GM12878 (cell line): Measurements from ENCODE around the gene ZNF75A. TPM values are rescaled to one million over a fixed set of nuclear protein-coding genes. Genes with fewer than 3 reads are reported as not detected.

Source experiments
- ATAC-seq: fragments of 200-7000 bp; cut with Tn5 transposase; 3 replicates; pipeline ENCODE4 v1.9.1; 2020; ENCODE audit warnings: mild to moderate bottlenecking, moderate library complexity
- BruUV-seq: library from RNA; stranded (reverse); fragments of 400-500 nt; replicated peaks from 2 replicates; lab custom pipeline; 2021; lab: Mats Ljungman, UMichigan
- CTCF ChIA-PET: fragments of 300-600 bp; sonication (Branson Sonifier 250); formaldehyde crosslinking; extraction: SDS; loops from one replicate; lab custom pipeline; 2021; ENCODE audit warnings: inconsistent platforms; lab: Yijun Ruan, JAX
- POLR2A ChIA-PET: fragments of 350-600 bp; formaldehyde crosslinking; extraction: SDS; loops from one replicate; lab custom pipeline; 2021; ENCODE audit warnings: inconsistent platforms; lab: Charles Lee
- RAD21 ChIA-PET: fragments of 300-600 bp; sonication (Branson Sonifier 250); formaldehyde crosslinking; loops from one replicate; lab custom pipeline; 2023; ENCODE audit warnings: antibody characterized with exemption; ENCODE audit not compliant: unreplicated experiment; lab: Charles Lee
- SMC1A ChIA-PET: fragments of 300-600 bp; sonication (Branson Sonifier 250); formaldehyde crosslinking; loops from one replicate; lab custom pipeline; 2023; ENCODE audit not compliant: unreplicated experiment, uncharacterized antibody; lab: Charles Lee
- DNase-seq: peaks from one replicate; pipeline ENCODE4 v3.0.0-alpha.2; 2011; ENCODE audit warnings: low read depth, low spot score
- FAIRE-seq: peaks from 3 replicates; lab custom pipeline; 2011; peaks lifted over from hg19 to GRCh38; lab: Jason Lieb, UNC
- H2AFZ ChIP-seq: 2 replicates; pipeline ENCODE4 v1.6.0; 2011; ENCODE audit warnings: low read depth, low read length, control low read depth; ENCODE audit not compliant: control insufficient read depth
- H3K27ac ChIP-seq: 2 replicates; pipeline ENCODE4 v1.5.1; 2011; ENCODE audit warnings: control low read depth; ENCODE audit not compliant: control insufficient read depth, insufficient read depth
- H3K27me3 ChIP-seq, 2 experiments: replicated peaks in 1 of 2; 2 replicates each; pipeline versions ENCODE4 v1.6.0 to v1.6.1; 2011; ENCODE audit warnings: low read length in 1 of 2; ENCODE audit not compliant: control insufficient read depth in 2 of 2, insufficient read depth in 2 of 2
- H3K36me3 ChIP-seq, 2 experiments: 2 replicates each; pipeline ENCODE4 v1.5.1; 2011; ENCODE audit warnings: low read length in 1 of 2; ENCODE audit not compliant: control insufficient read depth in 2 of 2, insufficient read depth in 2 of 2
- H3K4me1 ChIP-seq: 2 replicates; pipeline ENCODE4 v1.6.1; 2011; ENCODE audit warnings: mild to moderate bottlenecking, low read length, moderate library complexity, mixed read lengths; ENCODE audit not compliant: control insufficient read depth, insufficient read depth
- H3K4me2 ChIP-seq: 2 replicates; pipeline ENCODE4 v1.6.0; 2011; ENCODE audit warnings: control low read depth; ENCODE audit not compliant: control insufficient read depth, insufficient read depth
- H3K4me3 ChIP-seq: fragments of 200-600 bp; sonication (generic); 2 replicates; pipeline ENCODE4 v1.5.1; 2016
- H3K79me2 ChIP-seq: 2 replicates; pipeline ENCODE4 v1.6.0; 2011; ENCODE audit warnings: low read length; ENCODE audit not compliant: control insufficient read depth, insufficient read depth
- H3K9ac ChIP-seq: 2 replicates; pipeline ENCODE4 v1.8.0; 2011; ENCODE audit warnings: low read length, control low read depth, mixed read lengths; ENCODE audit not compliant: control insufficient read depth, insufficient read depth
- H3K9me3 ChIP-seq: replicated peaks from 3 replicates; pipeline ENCODE4 v1.5.1; 2011; ENCODE audit warnings: mild to moderate bottlenecking, low read length; ENCODE audit not compliant: control insufficient read depth, insufficient read depth
- H4K20me1 ChIP-seq: 2 replicates; pipeline ENCODE4 v1.6.0; 2011; ENCODE audit not compliant: control insufficient read depth, insufficient read depth
- ASH2L ChIP-seq: fragments of 300-600, 200-600 bp; sonication (generic); IDR thresholded peaks from 2 replicates; pipeline ENCODE4 v1.6.1; 2017; ENCODE audit warnings: low read depth, mild to moderate bottlenecking, borderline replicate concordance
- ATF7 ChIP-seq: fragments of 450-650 bp; IDR thresholded peaks from 2 replicates; pipeline ENCODE4 v1.6.1; 2016; ENCODE audit warnings: low read depth, mild to moderate bottlenecking
- BACH1 ChIP-seq: fragments of 450-650 bp; IDR thresholded peaks from 2 replicates; pipeline ENCODE4 v1.6.1; 2017; ENCODE audit warnings: mild to moderate bottlenecking, borderline replicate concordance
- EGR1 ChIP-seq, 2 experiments: IDR thresholded peaks; 1 replicate in 1 of 2; 2 replicates in 1 of 2; pipeline ENCODE4 v1.6.1; 2011 to 2012; ENCODE audit warnings: low read depth in 2 of 2, low read length in 2 of 2, borderline replicate concordance in 1 of 2, mild to moderate bottlenecking in 1 of 2, moderate library complexity in 1 of 2
- IKZF1 ChIP-seq: fragments of 450-650 bp; conservative IDR thresholded peaks from 2 replicates; pipeline ENCODE4 v1.6.1; 2017; ENCODE audit warnings: antibody characterized with exemption, mild to moderate bottlenecking
- IKZF2 ChIP-seq, 2 experiments: fragments of 450-650 bp; IDR thresholded peaks; 2 replicates each; pipeline ENCODE4 v1.6.1; 2017; ENCODE audit warnings: mild to moderate bottlenecking in 2 of 2, moderate library complexity in 2 of 2
- IRF4 ChIP-seq: IDR thresholded peaks from 2 replicates; pipeline ENCODE4 v1.6.1; 2011; ENCODE audit warnings: low read depth, low read length
- MTA2 ChIP-seq: fragments of 450-650 bp; IDR thresholded peaks from 2 replicates; pipeline ENCODE4 v1.6.1; 2016; ENCODE audit warnings: low read depth, mild to moderate bottlenecking, moderate library complexity
- MXI1 ChIP-seq: fragments of 150-350 bp; IDR thresholded peaks from 2 replicates; pipeline ENCODE4 v1.6.1; 2011; ENCODE audit warnings: low read depth, mild to moderate bottlenecking, inconsistent platforms, low read length, improper control_type of control experiment
- NBN ChIP-seq: fragments of 450-650 bp; IDR thresholded peaks from 2 replicates; pipeline ENCODE4 v1.6.1; 2016
- NR2C2 ChIP-seq: IDR thresholded peaks from 2 replicates; pipeline ENCODE4 v1.6.1; 2011; ENCODE audit warnings: borderline replicate concordance, low read depth; ENCODE audit not compliant: control insufficient read depth, insufficient read length
- NR2F1 ChIP-seq: fragments of 450-650 bp; conservative IDR thresholded peaks from 2 replicates; pipeline ENCODE4 v1.6.1; 2017; ENCODE audit warnings: mild to moderate bottlenecking
- RB1 ChIP-seq: fragments of 450-650 bp; formaldehyde crosslinking; IDR thresholded peaks from 2 replicates; pipeline ENCODE4 v1.6.1; 2017; ENCODE audit warnings: mild to moderate bottlenecking, borderline replicate concordance
- SKIL ChIP-seq: fragments of 450-650 bp; IDR thresholded peaks from 2 replicates; pipeline ENCODE4 v1.6.1; 2017; ENCODE audit warnings: mild to moderate bottlenecking, low read depth, inconsistent platforms; ENCODE audit not compliant: poor library complexity, severe bottlenecking
- SP1 ChIP-seq: IDR thresholded peaks from one replicate; pipeline ENCODE4 v1.6.1; 2011; ENCODE audit warnings: low read depth, low read length
- TBL1XR1 ChIP-seq: IDR thresholded peaks from 2 replicates; pipeline ENCODE4 v1.6.1; 2012; ENCODE audit warnings: low read depth, low read length, improper control_type of control experiment
- ZNF207 ChIP-seq: fragments of 450-650 bp; IDR thresholded peaks from 2 replicates; pipeline ENCODE4 v1.6.1; 2014; ENCODE audit warnings: antibody characterized with exemption, mild to moderate bottlenecking, borderline replicate concordance
- WGBS: methylation state at CpG from one replicate; pipeline ENCODE4 v1.1.6; 2016; ENCODE audit warnings: low lambda C conversion rate; ENCODE audit not compliant: insufficient replicate concordance, insufficient coverage; ENCODE audit errors: missing lambda C conversion rate; 5-methylcytosine and 5-hydroxymethylcytosine counted together
- in situ Hi-C: fragments of 300-500 bp; cut with MboI; formaldehyde crosslinking; loops from 9 replicates; pipeline ENCODE4 v1.14.3; 2018; ENCODE audit warnings: mixed read lengths
- intact Hi-C: fragments of 100-400 bp; cut with micrococcal nuclease; formaldehyde crosslinking; loops from one replicate; pipeline ENCODE4 v1.14.2; 2022; ENCODE audit not compliant: unreplicated experiment
- polyA plus RNA-seq, 11 experiments: library from polyadenylated mRNA; depleted of rRNA in 4 of 11; unstranded in 6 of 11; stranded (reverse) in 5 of 11; fragments of >200 nt; fragmentation: Nextera tagmentation in 4 of 11; fragmentation: Illumina TruSeq in 1 of 11; extraction: Ambion mirVana in 4 of 11; extraction: Trizol in 1 of 11; gene quantifications; 1 replicate in 1 of 11; 2 replicates in 10 of 11; pipeline versions ENCODE4 v1.2.1 to v1.2.3, GENCODE V29; 2011 to 2016; ENCODE audit warnings: inconsistent platforms in 2 of 11, missing spikeins in 2 of 11, low read depth in 1 of 11
- total RNA-seq, 4 experiments: library from RNA; depleted of rRNA in 3 of 4; stranded (reverse); fragments of >200 nt in 3 of 4; fragmentation: Illumina TruSeq in 1 of 4; extraction: Trizol in 1 of 4; gene quantifications; 2 replicates each; pipeline versions ENCODE4 v1.2.1 to v1.2.3, GENCODE V29; 2013 to 2021

The ZNF75A gene
- total and polyA plus RNA-seq, 10 of the 15 experiments (the other 5 are each of a cell fraction or from before 2014, with no cell fraction given) = 7.4 to 21.2 (median 16.1) TPM

- CTCF ChIA-PET = no interaction called here
- TF ChIP-seq MTA2 (peak; percentile 90), BACH1 (no peak), IKZF1 (0 out of 2 replicates have a peak, but pooled peaks have one; percentile 18), IKZF2 (IDR thresholded peaks at IDR 0.05) (peak in 1 of 2 experiments; percentile 20; a peak in 1 of 4 replicates), NR2F1 (peak; percentile 64), NR2C2 (no peak)
Observed at GRCh38 chr16:3327514-3327913, 22.2 kb downstream of the ZNF75A start.

GRCh38 chr16:3328104-3328503 is 22.8 kb downstream of the ZNF75A start:
- H2AFZ ChIP-seq = no peak overlapping the region
- POLR2A ChIA-PET = no interaction called here
- no peak for TF ChIP-seq ZNF207
- no peak for TF ChIP-seq EGR1 (IDR thresholded peaks at IDR 0.05; ENCODE audit: borderline replicate concordance in 1 of 2, low read depth in 2 of 2, low read length in 2 of 2)
- no peak for TF ChIP-seq SP1
- TF ChIP-seq TBL1XR1 = no peak
- no peak for TF ChIP-seq NBN
- TF ChIP-seq RB1 = no peak
- TF ChIP-seq ASH2L = no peak
- TF ChIP-seq SKIL = no peak
- no peak for TF ChIP-seq ATF7
- TF ChIP-seq IRF4 = no peak
- no peak for TF ChIP-seq MXI1

More at GRCh38 chr16:3327514-3327913, 22.2 kb downstream of the ZNF75A start:
- intact Hi-C loops (no loop called here), in situ Hi-C loops (no loop called here)
- Histone ChIP-seq H3K4me2 (no peak overlapping the region), H3K79me2 (no peaks in the 10 kb centered on the region), H3K27ac (no peak overlapping the region), H3K9ac (no peak overlapping the region), H3K27me3 (no peaks in the 10 kb centered on the region), H2AFZ (no peak overlapping the region), H3K36me3 (no peaks in the 10 kb centered on the region), H4K20me1 (no peaks in the 10 kb centered on the region), H3K4me3 (no peak overlapping the region), H3K9me3 (no peaks in the 10 kb centered on the region; the same call in 2 of the 3 replicates), H3K4me1 (no peaks in the 10 kb centered on the region)
- ChIA-PET RAD21 (no interaction called here), POLR2A (interaction anchor here (0.6 kb wide), 1 partner anchor 690 kb away, joined by 3 read pairs; no protein-coding TSS in a partner anchor), SMC1A (no interaction called here)
- no TSS peak for BruUV-seq
- DNase-seq (no peak), ATAC-seq (no peak), FAIRE-seq (no peak)
- WGBS = 43% methylated on average over 4 of the region's 4 CpGs

More at GRCh38 chr16:3328104-3328503, 22.8 kb downstream of the ZNF75A start:
- FAIRE-seq (no peak), DNase-seq (no peak), ATAC-seq (no peak)
- Histone ChIP-seq H3K27ac (no peak overlapping the region), H3K36me3 (no peaks in the 10 kb centered on the region), H3K4me2 (no peak overlapping the region), H3K9ac (no peak overlapping the region), H3K4me3 (no peak overlapping the region), H3K4me1 (no peaks in the 10 kb centered on the region), H4K20me1 (no peaks in the 10 kb centered on the region), H3K79me2 (no peaks in the 10 kb centered on the region), H3K27me3 (no peaks in the 10 kb centered on the region), H3K9me3 (no peaks in the 10 kb centered on the region; the same call in 2 of the 3 replicates)
- WGBS = 31% methylated on average over 3 of the region's 3 CpGs
- in situ Hi-C loops = no loop called here
- ChIA-PET SMC1A (no interaction called here), RAD21 (interaction anchor here (0.7 kb wide), 1 partner anchor 73 kb away, joined by 4 read pairs; the partner anchor contains the start of genes ZNF174 and ZSCAN32), CTCF (no interaction called here)
- no TSS peak for BruUV-seq
- intact Hi-C loops = no loop called here
